Gastroesophageal sphincter (tissue), 4 donors: ENCODE results near the gene C17orf100. TPM values are rescaled to one million over a fixed set of nuclear protein-coding genes. Genes with fewer than 3 reads are reported as not detected.

ENCODE experiments used
- ATAC-seq: fragments of 150-250 bp; one replicate; pipeline ENCODE4 v1.9.1; 2016; ENCODE audit warnings: mild to moderate bottlenecking, moderate library complexity
- H3K27ac ChIP-seq, 4 donors: fragments of 200-600 bp; sonication (generic) in 3 of 4; 1 replicate in 3 of 4; 2 replicates in 1 of 4; pipeline ENCODE4 v1.5.1; 2016 to 2019
- H3K27me3 ChIP-seq: fragments of 200-600 bp; sonication (generic); one replicate; pipeline ENCODE4 v1.5.1; 2019
- H3K36me3 ChIP-seq, 2 donors: fragments of 200-600 bp; sonication (generic); one replicate each; pipeline ENCODE4 v1.5.1; 2019; ENCODE audit warnings: control low read depth in 1 of 2
- H3K4me1 ChIP-seq, 3 donors: fragments of 200-600 bp; sonication (generic); 1 replicate in 2 of 3; 2 replicates in 1 of 3; pipeline ENCODE4 v1.5.1; 2016 to 2019; ENCODE audit warnings: control low read depth in 2 of 3
- H3K4me3 ChIP-seq, 2 donors: fragments of 200-600 bp; sonication (generic); one replicate each; pipeline ENCODE4 v1.5.1; 2019; ENCODE audit warnings: mild to moderate bottlenecking in 1 of 2, moderate library complexity in 1 of 2
- H3K9me3 ChIP-seq, 3 donors: fragments of 200-600 bp; sonication (generic); one replicate each; pipeline ENCODE4 v1.5.1; 2017 to 2019; ENCODE audit warnings: control low read depth in 2 of 3
- EP300 ChIP-seq: sonication (generic); formaldehyde crosslinking; IDR thresholded peaks from one replicate; pipeline ENCODE4 v1.6.1; 2017; ENCODE audit warnings: antibody characterized with exemption, mild to moderate bottlenecking
- POLR2A ChIP-seq, 2 donors: fragments of 450-650 bp; IDR thresholded peaks; one replicate each; pipeline ENCODE4 v1.6.1; 2017; ENCODE audit warnings: antibody characterized with exemption in 2 of 2, mild to moderate bottlenecking in 2 of 2, moderate library complexity in 1 of 2
- POLR2AphosphoS5 ChIP-seq: sonication (generic); formaldehyde crosslinking; IDR thresholded peaks from one replicate; pipeline ENCODE4 v1.6.1; 2017; ENCODE audit warnings: antibody characterized with exemption
- WGBS, 2 donors: methylation state at CpG; one replicate each; pipeline ENCODE4 v1.1.5; 2018; ENCODE audit warnings: low coverage in 1 of 2; 5-methylcytosine and 5-hydroxymethylcytosine counted together
- total RNA-seq, 4 donors: library from RNA; depleted of rRNA; stranded (reverse); fragments of >200 nt; gene quantifications; one replicate each; pipeline ENCODE4 v1.1.0, GENCODE V29; 2016
- TF ChIP-seq, protein P1 (sequence below), 4 experiments: fragments of 200-600 bp in 2 of 4; fragments of 450-650 bp in 2 of 4; sonication (generic) in 1 of 4; IDR thresholded peaks; one replicate each; pipeline ENCODE4 v1.5.1; 2017 to 2019; ENCODE audit warnings: antibody characterized with exemption in 4 of 4, mild to moderate bottlenecking in 2 of 4, moderate library complexity in 2 of 4

The C17orf100 gene
- total RNA-seq, 4 donors from 2014 or later = 1.4 to 2.1 TPM; not detected in 2

DNA sequence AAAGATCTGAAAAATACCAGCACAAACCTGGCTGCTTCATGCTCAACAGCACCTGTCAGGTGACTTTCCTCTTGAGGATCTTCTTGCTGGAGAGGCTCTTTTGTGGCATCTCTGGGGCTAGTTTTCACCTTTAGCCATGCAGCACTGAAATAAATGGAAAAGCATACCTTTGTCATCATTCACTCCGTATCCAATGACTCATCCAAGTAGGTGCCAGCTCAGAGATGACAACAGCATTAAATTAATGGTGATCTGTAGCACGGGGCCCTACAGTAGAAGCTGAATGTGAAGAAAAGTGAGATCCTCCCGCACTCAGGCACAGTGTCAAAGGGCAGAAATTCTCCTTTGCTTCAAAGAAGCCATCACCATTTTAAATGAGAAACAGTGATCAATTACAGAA lies 43.2 kb upstream of the C17orf100 start:
- H3K27me3 ChIP-seq = no peaks in the 10 kb centered on the region
- H3K27ac ChIP-seq = no peak overlapping the region
- no peak for ATAC-seq
- no peaks in the 10 kb centered on the region for H3K9me3 ChIP-seq
- H3K4me3 ChIP-seq = no peak overlapping the region
- H3K4me1 ChIP-seq = peaks cover 0 to 12% (median 5%) of the 10 kb centered on the region in 3 donors
- TF ChIP-seq, protein P1, sequence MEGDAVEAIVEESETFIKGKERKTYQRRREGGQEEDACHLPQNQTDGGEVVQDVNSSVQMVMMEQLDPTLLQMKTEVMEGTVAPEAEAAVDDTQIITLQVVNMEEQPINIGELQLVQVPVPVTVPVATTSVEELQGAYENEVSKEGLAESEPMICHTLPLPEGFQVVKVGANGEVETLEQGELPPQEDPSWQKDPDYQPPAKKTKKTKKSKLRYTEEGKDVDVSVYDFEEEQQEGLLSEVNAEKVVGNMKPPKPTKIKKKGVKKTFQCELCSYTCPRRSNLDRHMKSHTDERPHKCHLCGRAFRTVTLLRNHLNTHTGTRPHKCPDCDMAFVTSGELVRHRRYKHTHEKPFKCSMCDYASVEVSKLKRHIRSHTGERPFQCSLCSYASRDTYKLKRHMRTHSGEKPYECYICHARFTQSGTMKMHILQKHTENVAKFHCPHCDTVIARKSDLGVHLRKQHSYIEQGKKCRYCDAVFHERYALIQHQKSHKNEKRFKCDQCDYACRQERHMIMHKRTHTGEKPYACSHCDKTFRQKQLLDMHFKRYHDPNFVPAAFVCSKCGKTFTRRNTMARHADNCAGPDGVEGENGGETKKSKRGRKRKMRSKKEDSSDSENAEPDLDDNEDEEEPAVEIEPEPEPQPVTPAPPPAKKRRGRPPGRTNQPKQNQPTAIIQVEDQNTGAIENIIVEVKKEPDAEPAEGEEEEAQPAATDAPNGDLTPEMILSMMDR (IDR thresholded peaks at IDR 0.05) = no peak
- TF ChIP-seq EP300 (no peak), POLR2A (IDR thresholded peaks at IDR 0.05) (no peak), POLR2AphosphoS5 (no peak)
- 80 to 92% methylated on average over 1 to 3 of the region's 3 CpGs for WGBS, 2 donors
- peaks cover 6 to 78% of the 10 kb centered on the region in 2 donors for H3K36me3 ChIP-seq

DNA sequence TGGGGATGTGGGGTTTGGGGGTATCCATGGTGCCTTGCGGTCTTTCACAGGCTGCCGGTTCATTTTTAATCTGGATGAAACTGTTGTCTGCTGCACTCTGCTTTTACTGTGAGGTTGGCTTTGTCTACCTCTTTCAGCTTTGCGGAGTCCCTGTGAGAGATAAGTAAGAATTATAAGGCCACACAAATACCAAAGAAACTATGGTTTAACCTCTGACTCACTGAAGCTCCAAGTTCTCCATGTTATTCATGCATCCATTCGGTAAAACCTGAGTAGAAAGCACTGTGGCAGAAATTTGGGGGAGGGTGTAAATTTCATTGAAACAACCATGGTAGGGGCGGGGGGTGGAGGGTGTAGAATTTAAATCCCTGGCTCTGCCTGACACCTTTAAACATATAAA lies 41.6 kb upstream of the C17orf100 start:
- Histone ChIP-seq H3K4me3 (no peak overlapping the region), H3K9me3 (no peaks in the 10 kb centered on the region), H3K36me3 (peaks cover 6 to 69% of the 10 kb centered on the region in 2 donors), H3K4me1 (peaks cover 0 to 2% (median 0%) of the 10 kb centered on the region in 3 donors), H3K27ac (no peak overlapping the region), H3K27me3 (no peaks in the 10 kb centered on the region)
- WGBS, 2 donors = 97 to 100% methylated on average over 2 to 5 of the region's 5 CpGs
- ATAC-seq = no peak
- no peak for TF ChIP-seq EP300
- no peak for TF ChIP-seq POLR2AphosphoS5
- TF ChIP-seq POLR2A (IDR thresholded peaks at IDR 0.05) = no peak
- TF ChIP-seq, protein P1 (IDR thresholded peaks at IDR 0.05) = no peak

DNA sequence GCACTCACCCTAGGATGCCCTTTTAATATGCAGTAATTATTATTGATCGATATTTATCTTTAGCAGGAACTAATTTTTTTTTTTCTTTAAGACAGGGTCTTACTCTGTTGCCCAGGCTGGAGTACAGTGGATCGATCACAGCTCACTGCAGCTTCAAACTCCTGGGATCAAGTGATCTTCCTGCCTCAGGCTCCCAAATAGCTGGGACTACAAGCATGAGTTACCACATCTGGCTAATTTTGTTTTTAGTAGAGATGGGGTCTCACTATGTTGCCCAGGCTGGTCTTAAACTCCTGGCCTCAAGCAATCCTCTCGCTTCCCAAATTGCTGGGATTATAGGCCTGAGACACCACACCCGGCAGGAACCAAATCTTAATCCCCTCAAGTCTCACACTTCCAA lies 40.3 kb upstream of the C17orf100 start:
- H3K4me1 ChIP-seq = peaks cover 0 to 7% (median 5%) of the 10 kb centered on the region in 3 donors
- H3K4me3 ChIP-seq = no peak overlapping the region
- 88 to 96% methylated on average over 2 to 4 of the region's 4 CpGs for WGBS, 2 donors
- H3K27ac ChIP-seq = no peak overlapping the region
- ATAC-seq = no peak
- H3K36me3 ChIP-seq = peaks cover 6 to 60% of the 10 kb centered on the region in 2 donors
- no peaks in the 10 kb centered on the region for H3K9me3 ChIP-seq
- H3K27me3 ChIP-seq = no peaks in the 10 kb centered on the region
- no peak for TF ChIP-seq EP300
- TF ChIP-seq POLR2AphosphoS5 = no peak
- TF ChIP-seq, protein P1 (IDR thresholded peaks at IDR 0.05) = no peak
- TF ChIP-seq POLR2A (IDR thresholded peaks at IDR 0.05) = no peak

DNA sequence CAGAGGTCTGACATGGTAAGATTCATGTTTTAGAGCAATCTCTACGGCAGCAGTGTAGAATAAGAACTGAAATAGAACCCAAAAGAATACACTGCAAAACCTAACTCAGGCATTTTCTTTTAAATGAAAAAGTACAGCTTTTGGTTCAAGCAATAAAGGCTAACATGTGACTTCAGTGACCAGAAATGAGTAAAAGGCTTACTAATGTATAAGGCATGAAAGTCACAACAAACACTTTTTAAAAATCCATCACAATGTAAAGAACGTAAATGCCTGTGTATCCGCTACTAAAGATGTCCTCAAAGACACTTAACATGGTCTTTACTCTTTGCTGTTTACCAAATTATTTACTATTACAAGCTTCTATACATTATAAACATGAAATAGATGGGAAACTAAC lies 27.6 kb upstream of the C17orf100 start:
- TF ChIP-seq POLR2A (IDR thresholded peaks at IDR 0.05) = no peak
- no peak for ATAC-seq
- H3K9me3 ChIP-seq = no peaks in the 10 kb centered on the region
- no peaks in the 10 kb centered on the region for H3K27me3 ChIP-seq
- 94 to 95% methylated on average over 3 of the region's 3 CpGs for WGBS, 2 donors
- H3K27ac ChIP-seq = no peak overlapping the region
- H3K4me3 ChIP-seq = no peak overlapping the region
- peaks cover 0 to 11% (median 0%) of the 10 kb centered on the region in 3 donors for H3K4me1 ChIP-seq
- peaks cover 0 to 84% of the 10 kb centered on the region in 2 donors for H3K36me3 ChIP-seq

DNA sequence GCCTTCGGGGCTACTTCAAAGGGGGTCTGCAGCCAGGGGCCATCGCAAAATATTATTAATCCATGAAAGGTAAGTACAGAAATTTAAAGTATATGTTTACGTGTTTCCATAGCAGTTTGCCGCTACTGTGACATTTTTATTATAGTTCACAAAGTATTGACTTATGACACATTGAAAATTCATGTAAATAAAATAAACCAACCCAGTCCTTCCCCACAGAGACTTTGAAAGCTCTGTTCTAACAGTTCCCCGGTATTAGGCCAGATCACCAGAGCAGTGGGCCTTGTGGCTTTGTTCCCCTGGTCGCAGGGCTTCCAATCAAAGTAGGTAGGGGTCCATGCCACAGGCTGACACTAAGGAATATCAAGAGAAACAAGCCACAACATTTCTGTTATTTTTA lies 24.9 kb upstream of the C17orf100 start:
- no peak for ATAC-seq
- H3K27ac ChIP-seq = no peak overlapping the region
- peaks cover 0 to 5% (median 0%) of the 10 kb centered on the region in 3 donors for H3K4me1 ChIP-seq
- TF ChIP-seq POLR2A (IDR thresholded peaks at IDR 0.05) (no peak), POLR2AphosphoS5 (no peak), EP300 (no peak)
- TF ChIP-seq, protein P1 (IDR thresholded peaks at IDR 0.05) = no peak
- peaks cover 0 to 92% of the 10 kb centered on the region in 2 donors for H3K36me3 ChIP-seq
- H3K9me3 ChIP-seq = no peaks in the 10 kb centered on the region
- no peaks in the 10 kb centered on the region for H3K27me3 ChIP-seq
- 84 to 98% methylated on average over 5 to 6 of the region's 6 CpGs for WGBS, 2 donors
- H3K4me3 ChIP-seq = no peak overlapping the region
